ENCODE measurements around the gene GPR137C. TPM values are rescaled to one million over a fixed set of nuclear protein-coding genes. Genes with fewer than 3 reads are reported as not detected.

GPR137C gene
- total RNA-seq, 1 donor from 2014 or later = 0.46 TPM

GRCh38 chr14:52527052-52527451 lies 25.6 kb upstream of the GPR137C start:
- no peak for TF ChIP-seq CTCF (IDR thresholded peaks at IDR 0.05; ENCODE audit: insufficient read depth, low read length, poor library complexity, severe bottlenecking)
- H3K4me3 ChIP-seq (ENCODE audit: low read depth, low read length) = no peak overlapping the region
- no peaks in the 10 kb centered on the region for H3K36me3 ChIP-seq (ENCODE audit: control insufficient read depth, insufficient read depth, low read length)
- no peaks in the 10 kb centered on the region for H3K27me3 ChIP-seq (ENCODE audit: control insufficient read depth, insufficient read depth, low read length)
- no peak for DNase-seq (ENCODE audit: low read depth)

GRCh38 chr14:52531481-52531880 lies 21.2 kb upstream of the GPR137C start:
- no peak for DNase-seq (ENCODE audit: low read depth)
- TF ChIP-seq CTCF (IDR thresholded peaks at IDR 0.05; ENCODE audit: insufficient read depth, low read length, poor library complexity, severe bottlenecking) = no peak
- Histone ChIP-seq H3K27me3 (ENCODE audit: control insufficient read depth, insufficient read depth, low read length) (no peaks in the 10 kb centered on the region), H3K36me3 (ENCODE audit: control insufficient read depth, insufficient read depth, low read length) (no peaks in the 10 kb centered on the region), H3K4me3 (ENCODE audit: low read depth, low read length) (no peak overlapping the region)

GRCh38 chr14:52536269-52536668 lies 16.4 kb upstream of the GPR137C start:
- TF ChIP-seq CTCF (IDR thresholded peaks at IDR 0.05; ENCODE audit: insufficient read depth, low read length, poor library complexity, severe bottlenecking) = no peak
- Histone ChIP-seq H3K36me3 (ENCODE audit: control insufficient read depth, insufficient read depth, low read length) (no peaks in the 10 kb centered on the region), H3K4me3 (ENCODE audit: low read depth, low read length) (no peak overlapping the region), H3K27me3 (ENCODE audit: control insufficient read depth, insufficient read depth, low read length) (no peaks in the 10 kb centered on the region)
- DNase-seq (ENCODE audit: low read depth) = no peak

- no peak for TF ChIP-seq CTCF (IDR thresholded peaks at IDR 0.05; ENCODE audit: insufficient read depth, low read length, poor library complexity, severe bottlenecking)
These were observed 14.0 kb upstream of the GPR137C start for GRCh38 chr14:52538623-52539022.

GRCh38 chr14:52545584-52546317 lies 6.9 kb upstream of the GPR137C start:
- DNase-seq (ENCODE audit: low read depth) = no peak
- H3K27me3 ChIP-seq (ENCODE audit: control insufficient read depth, insufficient read depth, low read length) = no peaks in the 10 kb centered on the region
- H3K36me3 ChIP-seq (ENCODE audit: control insufficient read depth, insufficient read depth, low read length) = no peaks in the 10 kb centered on the region
- TF ChIP-seq CTCF (IDR thresholded peaks at IDR 0.05; ENCODE audit: insufficient read depth, low read length, poor library complexity, severe bottlenecking) = no peak
- no peak overlapping the region for H3K4me3 ChIP-seq (ENCODE audit: low read depth, low read length)

More at GRCh38 chr14:52538623-52539022, 14.0 kb upstream of the GPR137C start:
- H3K36me3 ChIP-seq (ENCODE audit: control insufficient read depth, insufficient read depth, low read length) = no peaks in the 10 kb centered on the region
- H3K27me3 ChIP-seq (ENCODE audit: control insufficient read depth, insufficient read depth, low read length) = no peaks in the 10 kb centered on the region
- no peak overlapping the region for H3K4me3 ChIP-seq (ENCODE audit: low read depth, low read length)
- no peak for DNase-seq (ENCODE audit: low read depth)

- no peaks in the 10 kb centered on the region for H3K27me3 ChIP-seq (ENCODE audit: control insufficient read depth, insufficient read depth, low read length)
- H3K4me3 ChIP-seq (ENCODE audit: low read depth, low read length) = no peak overlapping the region
- H3K36me3 ChIP-seq (ENCODE audit: control insufficient read depth, insufficient read depth, low read length) = no peaks in the 10 kb centered on the region
- DNase-seq (ENCODE audit: low read depth) = no peak
- no peak for TF ChIP-seq CTCF (IDR thresholded peaks at IDR 0.05; ENCODE audit: insufficient read depth, low read length, poor library complexity, severe bottlenecking)
These were observed 6.3 kb upstream of the GPR137C start for GRCh38 chr14:52546318-52546670.
